Islet precursor cell (in vitro differentiated cells): ENCODE results near the gene ZNF165.
A peak's percentile ranks its signal among the peaks of the same experiment; 100 is the strongest.
"Not testable (repeated sequence)": the region's sequence is repeated elsewhere in the genome, so short reads cannot be mapped to it uniquely, and the experiment has no call there.

ENCODE experiments used
- DNase-seq: peaks from one replicate; pipeline ENCODE4 v3.0.0-alpha.2; 2018

ZNF165 gene

GRCh38 chr6:28080381-28080630 lies at the start of gene ZNF165:
Gene ZNF165, plus strand, starts transcription at chr6:28080568. Its CDS starts 4,913 bp downstream, at chr6:28085481.
- DNase-seq, result not testable (repeated sequence)

GRCh38 chr6:28053584-28053983 lies 26.8 kb upstream of the ZNF165 start:
- DNase-seq, result no peak

- no peak for DNase-seq
These were observed 20.0 kb upstream of the ZNF165 start for GRCh38 chr6:28060405-28060804.

GRCh38 chr6:28064272-28064671 lies 16.1 kb upstream of the ZNF165 start:
- no peak for DNase-seq

- DNase-seq, result no peak
These were observed 12.3 kb upstream of the ZNF165 start for GRCh38 chr6:28068067-28068466.

- DNase-seq, result not testable (repeated sequence)
These were observed 9.4 kb upstream of the ZNF165 start for GRCh38 chr6:28070968-28071367.

- DNase-seq, result no peak
These were observed 2.3 kb upstream of the ZNF165 start for GRCh38 chr6:28078050-28078449.

- no peak for DNase-seq
These were observed 1.5 kb upstream of the ZNF165 start for GRCh38 chr6:28078836-28079235.

- DNase-seq, result peak; percentile 97
These were observed 490 bp downstream of the ZNF165 start for GRCh38 chr6:28080631-28081485.

GRCh38 chr6:28081486-28081751 lies 1.1 kb downstream of the ZNF165 start:
- DNase-seq, result no peak

GRCh38 chr6:28082939-28083338 lies 2.6 kb downstream of the ZNF165 start:
- no peak for DNase-seq

- DNase-seq, result no peak
These were observed 8.7 kb downstream of the ZNF165 start for GRCh38 chr6:28089054-28089453.

- no peak for DNase-seq
These were observed 10.7 kb downstream of the ZNF165 start for GRCh38 chr6:28090917-28091586.

GRCh38 chr6:28102222-28102621 lies 21.9 kb downstream of the ZNF165 start:
- not testable (repeated sequence) for DNase-seq

GRCh38 chr6:28102699-28103098 lies 22.3 kb downstream of the ZNF165 start:
- DNase-seq, result not testable (repeated sequence)

GRCh38 chr6:28104392-28105244 lies 24.2 kb downstream of the ZNF165 start:
- DNase-seq, result peak; percentile 86

GRCh38 chr6:28105245-28105639 lies 24.9 kb downstream of the ZNF165 start:
- no peak for DNase-seq

GRCh38 chr6:28107506-28107905 lies 27.1 kb downstream of the ZNF165 start:
- no peak for DNase-seq

- DNase-seq, result no peak
These were observed 31.6 kb downstream of the ZNF165 start for GRCh38 chr6:28111964-28112363.

- DNase-seq, result no peak
These were observed 35.4 kb downstream of the ZNF165 start for GRCh38 chr6:28115799-28116198.

- DNase-seq, result no peak
These were observed 37.1 kb downstream of the ZNF165 start for GRCh38 chr6:28117386-28118050.

- no peak for DNase-seq
These were observed 37.8 kb downstream of the ZNF165 start for GRCh38 chr6:28118217-28118616.

GRCh38 chr6:28121876-28122275 lies 41.5 kb downstream of the ZNF165 start:
- no peak for DNase-seq
